ENCODE measurements around the gene F13A1.

DNA sequence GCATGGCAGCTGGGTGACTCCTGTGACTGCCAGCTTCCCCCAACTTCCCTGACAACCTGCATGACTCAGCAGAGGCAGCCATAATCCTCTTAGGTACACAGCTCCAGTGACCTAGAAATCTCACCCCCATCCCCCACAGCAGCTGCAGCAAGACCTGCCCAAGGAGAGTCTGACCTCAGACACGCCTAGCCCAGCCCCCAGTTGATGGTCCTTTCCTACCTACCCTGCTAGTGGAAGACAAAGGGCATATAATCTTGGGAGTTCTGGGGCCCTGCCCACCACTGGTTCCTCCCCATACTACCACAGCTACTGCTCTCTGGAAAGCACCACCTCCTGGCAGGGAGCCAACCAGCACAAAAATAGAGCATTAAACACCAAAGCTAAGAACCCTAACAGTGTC lies 90.2 kb downstream of the F13A1 start:
- TF ChIP-seq REST (IDR thresholded peaks at IDR 0.05; ENCODE audit: insufficient read depth in 1 of 2, low read depth in 2 of 2, low read length in 2 of 2) (no peak), SIN3A (IDR thresholded peaks at IDR 0.05; ENCODE audit: borderline replicate concordance, insufficient read depth, low read length) (no peak), POLR2AphosphoS5 (IDR thresholded peaks at IDR 0.05; ENCODE audit: low read depth, low read length) (no peak), TAF1 (IDR thresholded peaks at IDR 0.05; ENCODE audit: borderline replicate concordance, insufficient read depth, low read length) (no peak), FOXP2 (optimal IDR thresholded peaks at IDR 0.05; ENCODE audit: borderline replicate concordance, extremely low read depth, extremely low read length, insufficient read depth) (no peak)
